Panc1 (cell line): ENCODE results near the gene PHF21A.

Experiments used
- POLR2AphosphoS5 ChIP-seq: IDR thresholded peaks from 2 replicates; pipeline ENCODE4 v1.6.1; 2012; ENCODE audit warnings: mild to moderate bottlenecking, low read depth, low read length, moderate library complexity
- SIN3A ChIP-seq: IDR thresholded peaks from 2 replicates; pipeline ENCODE4 v1.6.1; 2012; ENCODE audit warnings: low read depth, mild to moderate bottlenecking, low read length, moderate library complexity, borderline replicate concordance; ENCODE audit not compliant: insufficient read depth
- TCF7L2 ChIP-seq: IDR thresholded peaks from 2 replicates; pipeline ENCODE4 v1.6.1; 2011; ENCODE audit warnings: mild to moderate bottlenecking, low read depth, low read length, inconsistent platforms
- TF ChIP-seq, protein P1 (sequence below): fragments of 450-650 bp; IDR thresholded peaks from 2 replicates; pipeline ENCODE4 v1.5.1; 2017; ENCODE audit warnings: mild to moderate bottlenecking
- TF ChIP-seq, protein P2 (sequence below), 2 experiments: IDR thresholded peaks; 2 replicates each; pipeline ENCODE4 v1.6.1; 2011 to 2012; ENCODE audit warnings: low read depth in 2 of 2, control low read depth in 1 of 2, low read length in 1 of 2, mild to moderate bottlenecking in 1 of 2, moderate library complexity in 1 of 2; ENCODE audit not compliant: insufficient read depth in 1 of 2

DNA sequence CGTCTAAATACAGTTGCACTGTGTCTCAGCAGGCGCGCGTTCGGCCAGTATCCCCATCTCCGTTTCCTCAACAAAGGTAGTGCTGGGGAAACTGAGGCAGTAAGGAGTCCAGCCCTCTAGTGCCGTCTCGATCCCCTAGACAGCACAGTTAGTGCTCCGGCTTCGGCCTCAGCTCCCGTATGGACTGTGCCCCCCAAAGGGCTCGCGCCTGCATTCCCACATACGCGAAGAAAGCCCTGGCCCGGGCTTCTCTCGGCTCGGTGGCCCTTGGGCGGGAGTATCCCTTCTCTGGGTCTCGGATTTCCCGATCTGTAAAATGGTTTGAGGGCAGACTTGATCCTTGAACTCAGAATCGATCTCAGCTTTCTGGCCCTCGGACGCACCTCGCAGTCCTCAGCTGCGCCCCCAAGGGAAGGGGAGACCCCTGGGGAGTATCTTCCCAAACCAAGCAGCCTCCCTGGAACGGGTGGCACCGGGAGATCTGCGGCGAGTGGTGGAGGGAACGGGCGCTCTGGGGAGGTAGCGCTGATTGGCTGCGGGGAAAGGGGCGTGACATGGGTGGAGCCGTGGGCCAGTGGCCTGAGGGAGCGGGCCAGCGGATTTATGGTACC is 202.8 kb downstream of the PHF21A start:
- TF ChIP-seq, protein P1, sequence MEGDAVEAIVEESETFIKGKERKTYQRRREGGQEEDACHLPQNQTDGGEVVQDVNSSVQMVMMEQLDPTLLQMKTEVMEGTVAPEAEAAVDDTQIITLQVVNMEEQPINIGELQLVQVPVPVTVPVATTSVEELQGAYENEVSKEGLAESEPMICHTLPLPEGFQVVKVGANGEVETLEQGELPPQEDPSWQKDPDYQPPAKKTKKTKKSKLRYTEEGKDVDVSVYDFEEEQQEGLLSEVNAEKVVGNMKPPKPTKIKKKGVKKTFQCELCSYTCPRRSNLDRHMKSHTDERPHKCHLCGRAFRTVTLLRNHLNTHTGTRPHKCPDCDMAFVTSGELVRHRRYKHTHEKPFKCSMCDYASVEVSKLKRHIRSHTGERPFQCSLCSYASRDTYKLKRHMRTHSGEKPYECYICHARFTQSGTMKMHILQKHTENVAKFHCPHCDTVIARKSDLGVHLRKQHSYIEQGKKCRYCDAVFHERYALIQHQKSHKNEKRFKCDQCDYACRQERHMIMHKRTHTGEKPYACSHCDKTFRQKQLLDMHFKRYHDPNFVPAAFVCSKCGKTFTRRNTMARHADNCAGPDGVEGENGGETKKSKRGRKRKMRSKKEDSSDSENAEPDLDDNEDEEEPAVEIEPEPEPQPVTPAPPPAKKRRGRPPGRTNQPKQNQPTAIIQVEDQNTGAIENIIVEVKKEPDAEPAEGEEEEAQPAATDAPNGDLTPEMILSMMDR = no peak
- TF ChIP-seq, protein P2, sequence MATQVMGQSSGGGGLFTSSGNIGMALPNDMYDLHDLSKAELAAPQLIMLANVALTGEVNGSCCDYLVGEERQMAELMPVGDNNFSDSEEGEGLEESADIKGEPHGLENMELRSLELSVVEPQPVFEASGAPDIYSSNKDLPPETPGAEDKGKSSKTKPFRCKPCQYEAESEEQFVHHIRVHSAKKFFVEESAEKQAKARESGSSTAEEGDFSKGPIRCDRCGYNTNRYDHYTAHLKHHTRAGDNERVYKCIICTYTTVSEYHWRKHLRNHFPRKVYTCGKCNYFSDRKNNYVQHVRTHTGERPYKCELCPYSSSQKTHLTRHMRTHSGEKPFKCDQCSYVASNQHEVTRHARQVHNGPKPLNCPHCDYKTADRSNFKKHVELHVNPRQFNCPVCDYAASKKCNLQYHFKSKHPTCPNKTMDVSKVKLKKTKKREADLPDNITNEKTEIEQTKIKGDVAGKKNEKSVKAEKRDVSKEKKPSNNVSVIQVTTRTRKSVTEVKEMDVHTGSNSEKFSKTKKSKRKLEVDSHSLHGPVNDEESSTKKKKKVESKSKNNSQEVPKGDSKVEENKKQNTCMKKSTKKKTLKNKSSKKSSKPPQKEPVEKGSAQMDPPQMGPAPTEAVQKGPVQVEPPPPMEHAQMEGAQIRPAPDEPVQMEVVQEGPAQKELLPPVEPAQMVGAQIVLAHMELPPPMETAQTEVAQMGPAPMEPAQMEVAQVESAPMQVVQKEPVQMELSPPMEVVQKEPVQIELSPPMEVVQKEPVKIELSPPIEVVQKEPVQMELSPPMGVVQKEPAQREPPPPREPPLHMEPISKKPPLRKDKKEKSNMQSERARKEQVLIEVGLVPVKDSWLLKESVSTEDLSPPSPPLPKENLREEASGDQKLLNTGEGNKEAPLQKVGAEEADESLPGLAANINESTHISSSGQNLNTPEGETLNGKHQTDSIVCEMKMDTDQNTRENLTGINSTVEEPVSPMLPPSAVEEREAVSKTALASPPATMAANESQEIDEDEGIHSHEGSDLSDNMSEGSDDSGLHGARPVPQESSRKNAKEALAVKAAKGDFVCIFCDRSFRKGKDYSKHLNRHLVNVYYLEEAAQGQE (IDR thresholded peaks at IDR 0.05; ENCODE audit: insufficient read depth in 1 of 2, low read depth in 2 of 2, low read length in 1 of 2) = no peak
- TF ChIP-seq POLR2AphosphoS5 = peak; percentile 34; the same call in 1 of the 2 replicates
- no peak for TF ChIP-seq SIN3A
- TF ChIP-seq TCF7L2 = no peak
